A673 (cell line): ENCODE data around the gene ACE2. TPM values are rescaled to one million over a fixed set of nuclear protein-coding genes. Genes with fewer than 3 reads are reported as not detected.
"Not testable (repeated sequence)": the region's sequence is repeated elsewhere in the genome, so short reads cannot be mapped to it uniquely, and the experiment has no call there.

Source experiments
- Bru-seq: library from RNA; stranded (reverse); fragments of 400-500 nt; gene quantifications from one replicate; lab custom pipeline; 2021; lab: Mats Ljungman, UMichigan
- BruChase-seq, 2 experiments: library from RNA; stranded (reverse); fragments of 400-500 nt; gene quantifications; one replicate each; lab custom pipeline; 2021; lab: Mats Ljungman, UMichigan
- BruUV-seq: library from RNA; stranded (reverse); fragments of 400-500 nt; replicated peaks from 2 replicates; lab custom pipeline; 2021; lab: Mats Ljungman, UMichigan
- CTCF ChIA-PET: fragments of 300-600 bp; sonication (Branson Sonifier 250); formaldehyde crosslinking; loops from one replicate; lab custom pipeline; 2022; ENCODE audit warnings: antibody characterized with exemption; lab: Charles Lee
- POLR2A ChIA-PET: fragments of 300-600 bp; sonication (Branson Sonifier 250); formaldehyde crosslinking; loops from one replicate; lab custom pipeline; 2022; ENCODE audit warnings: antibody characterized with exemption; ENCODE audit not compliant: low non-redundant PET; lab: Charles Lee
- DNase-seq: peaks from one replicate; pipeline ENCODE4 v3.0.0-alpha.2; 2015; ENCODE audit warnings: low spot score
- H3K27ac ChIP-seq: fragments of 200-600 bp; sonication (generic); 2 replicates; pipeline ENCODE4 v1.5.1; 2016; ENCODE audit warnings: mixed run types, low read depth, mild to moderate bottlenecking, mixed read lengths, antibody characterized with exemption, low read length; ENCODE audit not compliant: poor library complexity, severe bottlenecking
- H3K27me3 ChIP-seq: fragments of 200-600 bp; sonication (generic); replicated peaks from 2 replicates; pipeline ENCODE4 v1.6.1; 2017; ENCODE audit warnings: mixed run types, low read depth, mild to moderate bottlenecking, mixed read lengths, antibody characterized with exemption, low read length; ENCODE audit not compliant: insufficient read depth, poor library complexity
- H3K36me3 ChIP-seq: fragments of 200-600 bp; sonication (generic); 2 replicates; pipeline ENCODE4 v1.6.1; 2016; ENCODE audit warnings: mixed run types, mild to moderate bottlenecking, mixed read lengths, antibody characterized with exemption, low read length; ENCODE audit not compliant: insufficient read depth, poor library complexity, severe bottlenecking
- H3K4me1 ChIP-seq: fragments of 200-600 bp; sonication (generic); 2 replicates; pipeline ENCODE4 v1.6.1; 2017; ENCODE audit warnings: mixed run types, mild to moderate bottlenecking, mixed read lengths, antibody characterized with exemption, low read length; ENCODE audit not compliant: insufficient read depth, poor library complexity, severe bottlenecking
- H3K4me3 ChIP-seq: fragments of 200-600 bp; sonication (generic); 2 replicates; pipeline ENCODE4 v1.5.1; 2016; ENCODE audit warnings: low read depth, mixed run types, mild to moderate bottlenecking, mixed read lengths, low read length; ENCODE audit not compliant: poor library complexity, severe bottlenecking
- H3K9me3 ChIP-seq: fragments of 200-600 bp; sonication (generic); 2 replicates; pipeline ENCODE4 v1.6.1; 2016; ENCODE audit warnings: mixed run types, low read depth, mild to moderate bottlenecking, mixed read lengths, antibody characterized with exemption, low read length; ENCODE audit not compliant: poor library complexity, severe bottlenecking
- CTCF ChIP-seq: fragments of 300-800, 200-600 bp; sonication (generic); conservative IDR thresholded peaks from 2 replicates; pipeline ENCODE4 v1.5.1; 2017; ENCODE audit warnings: low read depth, mild to moderate bottlenecking, antibody characterized with exemption, low read length, moderate library complexity, mixed read lengths
- EZH2 ChIP-seq: fragments of 200-600 bp; sonication (generic); IDR thresholded peaks from 2 replicates; pipeline ENCODE4 v1.6.1; 2017; ENCODE audit warnings: borderline replicate concordance, low read depth, mild to moderate bottlenecking, mixed read lengths, antibody characterized with exemption, low read length; ENCODE audit not compliant: poor library complexity, severe bottlenecking
- intact Hi-C: fragments of 100-400 bp; cut with micrococcal nuclease; formaldehyde crosslinking; loops from one replicate; pipeline ENCODE4 v1.10.0; 2022; ENCODE audit not compliant: unreplicated experiment
- long read RNA-seq: library from polyadenylated mRNA; stranded (forward); transcript quantifications from one replicate; pipeline ENCODE4 v2.0.0, GENCODE V29; 2022
- total RNA-seq: library from RNA; stranded (reverse); gene quantifications from 2 replicates; pipeline ENCODE4 v1.2.3, GENCODE V29; 2021

Gene ACE2
- not detected in 2 replicates for total RNA-seq
- Bru-seq, nascent RNA: percentile 26 among the genes with signal in this experiment
- percentile 24 among the genes with signal in this experiment for BruChase-seq, experiment 1, labeled RNA remaining after a 2-hour chase
- not detected for BruChase-seq, experiment 2, labeled RNA remaining after a 6-hour chase
- long read RNA-seq: 0 reads

GRCh38 chrX:15600745-15601144 lies at the start of gene ACE2:
TSS of gene ACE2 (minus strand) at chrX:15600960. CDS start at chrX:15600911, 49 bp downstream.
- intact Hi-C loops: no loop called here
- BruUV-seq: no TSS peak
- H3K27ac ChIP-seq: no peak within 1 kb of the TSS
- no peaks in the 10 kb centered on the region for H3K36me3 ChIP-seq
- POLR2A ChIA-PET: no interaction called here
- CTCF ChIA-PET: no interaction called here
- no peaks in the 10 kb centered on the region for H3K4me1 ChIP-seq
- TF ChIP-seq EZH2 (no peak), CTCF (no peak)
- no peak for DNase-seq
- H3K4me3 ChIP-seq: no peak within 1 kb of the TSS
- H3K9me3 ChIP-seq: no peaks in the 10 kb centered on the region
- H3K27me3 ChIP-seq: peaks cover 54% of the 10 kb centered on the region

- H3K4me3 ChIP-seq, H3K4me1 ChIP-seq, H3K36me3 ChIP-seq, DNase-seq, H3K27ac ChIP-seq, BruUV-seq, CTCF ChIA-PET, H3K9me3 ChIP-seq, POLR2A ChIA-PET: not testable (repeated sequence)
- H3K27me3 ChIP-seq: peaks cover 29% of the 10 kb centered on the region
- intact Hi-C loops: loop anchor here (10.0 kb wide), 1 partner anchor 153 kb away; the partner anchor contains the start of gene PIR
Observed at GRCh38 chrX:15647510-15647909, 46.8 kb upstream of the ACE2 start.

- Histone ChIP-seq H3K4me1 (no peaks in the 10 kb centered on the region), H3K9me3 (no peaks in the 10 kb centered on the region), H3K36me3 (no peaks in the 10 kb centered on the region), H3K27ac (no peak overlapping the region), H3K27me3 (peaks cover 22% of the 10 kb centered on the region), H3K4me3 (no peak overlapping the region)
- intact Hi-C loops: loop anchor here (10.0 kb wide), 1 partner anchor 152 kb away; the partner anchor contains the start of gene PIR
- CTCF ChIA-PET: no interaction called here
- TF ChIP-seq EZH2 (no peak), CTCF (no peak)
- DNase-seq: no peak
- POLR2A ChIA-PET: no interaction called here
- BruUV-seq: no TSS peak
Observed at GRCh38 chrX:15646543-15646942, 45.8 kb upstream of the ACE2 start.

GRCh38 chrX:15646031-15646430 lies 45.3 kb upstream of the ACE2 start:
- H3K27ac ChIP-seq: no peak overlapping the region
- no peaks in the 10 kb centered on the region for H3K9me3 ChIP-seq
- no peaks in the 10 kb centered on the region for H3K4me1 ChIP-seq
- POLR2A ChIA-PET: no interaction called here
- no peak for DNase-seq
- no peak for TF ChIP-seq EZH2
- no peak for TF ChIP-seq CTCF
- H3K27me3 ChIP-seq: peaks cover 19% of the 10 kb centered on the region
- H3K36me3 ChIP-seq: no peaks in the 10 kb centered on the region
- intact Hi-C loops: loop anchor here (10.0 kb wide), 1 partner anchor 151 kb away; the partner anchor contains the start of gene PIR
- CTCF ChIA-PET: no interaction called here
- no peak overlapping the region for H3K4me3 ChIP-seq
- BruUV-seq: no TSS peak
